KG1 (cell line): ENCODE results near the gene SMIM10L1.

ENCODE experiments used
- DNase-seq: peaks from one replicate; lab custom pipeline; 2025; lab: John Stamatoyannopoulos, UW

The SMIM10L1 gene

GRCh38 chr12:11186837-11187236 is 15.8 kb downstream of the SMIM10L1 start, which contains the start of gene TAS2R42:
Gene TAS2R42 (minus strand): TSS chr12:11186937. CDS start chr12:11186937, 0 bp downstream.
- no peak for DNase-seq

GRCh38 chr12:11202811-11203210 is 31.8 kb downstream of the SMIM10L1 start:
- no peak for DNase-seq

- DNase-seq, result no peak
These were observed 33.2 kb downstream of the SMIM10L1 start for GRCh38 chr12:11204173-11204572.

- DNase-seq, result no peak
These were observed 38.1 kb downstream of the SMIM10L1 start for GRCh38 chr12:11209113-11209512.
